HepG2 (cell line): ENCODE results near the gene ZNF492.

ENCODE experiments used
- HDAC1 ChIP-seq: sonication (generic); formaldehyde crosslinking; IDR thresholded peaks from 2 replicates; pipeline ENCODE4 v1.5.1; 2020; ENCODE audit warnings: mild to moderate bottlenecking, missing genetic modification reagents
- TF ChIP-seq, protein P1 (sequence below): sonication (generic); formaldehyde crosslinking; IDR thresholded peaks from 2 replicates; pipeline ENCODE4 v1.4.0; 2020; ENCODE audit warnings: missing genetic modification reagents

GRCh38 chr19:22601906-22602630 is 32.1 kb upstream of the ZNF492 start:
- TF ChIP-seq HDAC1 (CRISPR knock-in tag) = no peak
- TF ChIP-seq, protein P1, sequence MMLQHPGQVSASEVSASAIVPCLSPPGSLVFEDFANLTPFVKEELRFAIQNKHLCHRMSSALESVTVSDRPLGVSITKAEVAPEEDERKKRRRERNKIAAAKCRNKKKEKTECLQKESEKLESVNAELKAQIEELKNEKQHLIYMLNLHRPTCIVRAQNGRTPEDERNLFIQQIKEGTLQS = no peak
